Measurements from ENCODE around the gene DRC7.
"Not testable (repeated sequence)": the region's sequence is repeated elsewhere in the genome, so short reads cannot be mapped to it uniquely, and the experiment has no call there.

The DRC7 gene

GRCh38 chr16:57697896-57698537, 3.4 kb downstream of the DRC7 start:
- no peak for DNase-seq

- DNase-seq: no peak
These were observed 4.3 kb downstream of the DRC7 start for GRCh38 chr16:57698812-57699405.

DNA sequence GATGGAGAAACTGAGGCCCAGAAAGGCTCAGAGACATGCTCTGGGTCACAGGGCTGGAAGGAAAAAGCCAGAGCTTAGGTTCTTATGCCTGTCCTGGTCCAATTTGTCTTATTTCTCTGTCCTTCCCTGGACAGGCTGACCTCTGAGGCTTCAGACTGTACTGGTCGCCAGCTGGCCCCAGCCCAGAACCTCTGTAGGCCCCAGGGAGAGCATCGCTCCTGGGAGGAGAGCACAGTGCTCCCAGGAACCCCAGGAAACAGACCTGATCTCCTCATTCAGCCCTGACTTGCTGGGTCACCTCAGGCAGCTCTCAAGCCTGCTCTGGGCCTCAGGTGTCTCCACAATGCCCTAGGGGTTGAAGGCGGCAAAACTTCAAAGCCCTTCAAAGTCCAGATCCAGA, 4.9 kb downstream of the DRC7 start:
- DNase-seq: no peak

GRCh38 chr16:57699899-57700298, 5.3 kb downstream of the DRC7 start:
- no peak for DNase-seq

DNA sequence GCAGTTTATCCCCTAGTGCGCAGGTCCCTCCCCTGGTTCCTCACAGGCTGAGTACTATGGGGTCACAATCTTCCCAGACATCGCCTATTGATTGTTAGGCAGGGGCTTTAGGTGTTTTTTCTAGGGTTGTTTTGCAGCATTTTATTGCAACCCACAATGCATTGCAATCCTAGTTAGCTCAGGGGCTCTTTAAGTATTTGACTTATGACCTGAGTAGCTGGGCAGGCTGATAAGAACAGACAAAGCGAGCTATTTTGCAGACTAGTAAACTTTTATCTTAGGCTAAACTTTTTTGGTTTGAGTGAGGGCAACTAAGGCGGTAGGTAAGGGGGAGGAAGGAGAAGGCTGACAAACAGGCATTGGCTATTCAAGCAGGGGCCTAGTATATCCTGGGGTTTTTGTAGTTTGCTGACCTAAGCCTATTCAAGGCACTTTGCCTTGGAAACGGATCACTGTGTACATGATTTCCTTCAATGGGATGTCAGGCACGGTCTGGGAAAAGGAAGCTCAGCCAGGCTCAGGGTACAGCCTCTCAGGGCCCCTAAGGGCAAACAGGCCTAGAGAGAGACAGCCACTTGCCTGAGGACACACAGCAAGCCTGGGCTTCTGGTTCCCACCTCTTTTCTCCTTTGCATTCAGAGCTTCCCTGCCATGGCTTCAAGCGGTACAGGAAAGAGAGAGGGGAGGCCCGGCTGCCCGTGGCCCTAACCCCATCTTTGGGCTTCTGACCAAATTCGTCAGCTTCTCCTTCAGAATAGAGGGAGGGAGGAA, 6.4 kb downstream of the DRC7 start:
- DNase-seq: no peak

DNA sequence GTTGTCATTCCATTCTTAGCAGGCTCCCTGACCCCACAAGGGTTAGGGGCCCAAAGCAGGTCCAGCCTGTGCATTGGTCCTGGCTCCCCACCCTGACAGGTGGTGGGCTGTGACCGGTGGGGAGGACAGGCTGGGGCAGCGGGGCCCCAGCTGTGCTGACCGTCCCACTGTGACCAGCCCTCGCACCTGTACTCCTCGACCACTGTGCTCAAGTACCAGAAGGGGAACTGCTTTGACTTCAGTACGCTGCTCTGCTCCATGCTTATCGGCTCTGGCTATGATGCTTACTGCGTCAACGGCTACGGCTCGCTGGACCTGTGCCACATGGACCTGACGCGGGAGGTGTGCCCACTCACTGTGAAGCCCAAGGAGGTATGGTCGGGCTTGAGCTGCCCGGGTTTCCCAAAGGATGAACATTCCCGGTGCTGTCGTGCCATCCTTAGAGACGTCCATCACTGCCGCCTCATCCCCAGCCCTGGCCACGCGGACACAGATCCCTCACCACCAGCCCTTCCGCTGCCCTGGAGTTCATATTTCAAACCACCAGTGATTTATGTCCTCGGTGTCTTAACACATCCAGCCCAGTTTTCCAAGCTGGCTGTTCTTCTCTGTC, 7.3 kb downstream of the DRC7 start:
- DNase-seq: no peak

DNA sequence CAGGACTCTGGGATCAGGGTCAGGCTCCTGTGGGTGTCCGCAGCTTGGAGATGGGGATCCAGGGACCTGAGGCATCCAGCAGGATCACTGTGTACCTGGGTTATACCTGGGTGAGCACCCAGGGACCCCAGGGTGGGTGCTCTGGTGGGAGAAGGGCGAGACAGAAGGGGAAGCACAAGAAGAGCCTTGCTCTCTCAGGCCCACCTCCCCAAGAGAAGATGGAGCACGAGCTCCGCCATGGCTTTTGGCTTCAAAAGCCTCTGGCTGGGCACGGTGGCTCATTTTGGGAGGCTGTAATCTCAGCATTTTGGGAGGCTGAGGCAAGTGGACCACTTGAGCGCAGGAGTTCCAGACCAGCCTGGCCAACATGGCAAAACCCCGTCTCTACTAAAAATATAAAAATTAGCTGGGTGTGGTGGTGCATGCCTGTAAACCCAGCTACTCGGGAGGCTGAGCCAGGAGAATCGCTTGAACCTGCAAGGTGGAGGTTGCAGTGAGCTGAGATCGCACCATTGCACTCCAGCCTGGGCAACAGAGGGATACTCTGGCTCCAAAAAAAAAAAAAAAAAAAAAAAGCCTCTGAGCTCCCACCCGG, 8.9 kb downstream of the DRC7 start:
- no peak for DNase-seq

DNA sequence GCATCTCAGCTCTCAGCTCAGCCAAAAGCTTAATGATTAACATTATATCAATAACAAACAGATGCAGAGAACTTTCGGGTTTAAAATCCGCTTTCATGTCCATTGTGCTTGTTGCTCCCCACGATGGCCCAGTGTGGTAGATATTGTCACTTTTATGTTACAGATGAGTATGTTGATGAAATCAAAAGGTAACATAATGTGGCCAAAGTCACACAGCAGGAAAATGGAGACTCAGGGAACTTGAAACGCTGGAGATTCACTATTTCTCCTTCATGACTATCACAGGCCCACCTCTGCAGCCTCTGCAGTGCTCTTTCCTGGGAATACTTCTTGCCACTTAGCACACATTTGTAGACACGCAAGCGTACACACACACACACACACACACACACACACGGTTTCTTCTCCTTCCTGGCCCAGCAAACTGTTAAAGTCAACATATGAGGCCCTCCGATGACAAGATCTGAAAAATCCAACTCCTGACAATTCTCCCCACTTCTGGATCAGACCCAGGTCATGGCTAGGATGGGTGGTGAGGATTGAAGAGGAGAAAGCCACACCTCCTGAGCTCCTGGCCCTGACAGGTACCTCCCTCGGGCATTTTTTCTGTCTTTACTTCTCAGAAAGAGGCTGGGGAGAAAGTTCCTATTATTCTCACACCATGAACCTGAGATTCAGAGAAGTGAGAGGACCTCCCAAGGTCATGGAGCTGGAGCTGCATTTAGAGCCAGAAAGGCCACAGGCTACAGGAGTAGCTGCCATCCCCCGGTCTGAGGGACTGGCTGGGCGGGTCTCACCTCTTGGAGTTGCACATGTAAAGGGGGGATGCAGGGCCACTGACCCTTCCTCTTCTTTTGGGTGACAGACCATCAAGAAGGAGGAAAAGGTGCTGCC, 9.7 kb downstream of the DRC7 start:
- DNase-seq: no peak

DNA sequence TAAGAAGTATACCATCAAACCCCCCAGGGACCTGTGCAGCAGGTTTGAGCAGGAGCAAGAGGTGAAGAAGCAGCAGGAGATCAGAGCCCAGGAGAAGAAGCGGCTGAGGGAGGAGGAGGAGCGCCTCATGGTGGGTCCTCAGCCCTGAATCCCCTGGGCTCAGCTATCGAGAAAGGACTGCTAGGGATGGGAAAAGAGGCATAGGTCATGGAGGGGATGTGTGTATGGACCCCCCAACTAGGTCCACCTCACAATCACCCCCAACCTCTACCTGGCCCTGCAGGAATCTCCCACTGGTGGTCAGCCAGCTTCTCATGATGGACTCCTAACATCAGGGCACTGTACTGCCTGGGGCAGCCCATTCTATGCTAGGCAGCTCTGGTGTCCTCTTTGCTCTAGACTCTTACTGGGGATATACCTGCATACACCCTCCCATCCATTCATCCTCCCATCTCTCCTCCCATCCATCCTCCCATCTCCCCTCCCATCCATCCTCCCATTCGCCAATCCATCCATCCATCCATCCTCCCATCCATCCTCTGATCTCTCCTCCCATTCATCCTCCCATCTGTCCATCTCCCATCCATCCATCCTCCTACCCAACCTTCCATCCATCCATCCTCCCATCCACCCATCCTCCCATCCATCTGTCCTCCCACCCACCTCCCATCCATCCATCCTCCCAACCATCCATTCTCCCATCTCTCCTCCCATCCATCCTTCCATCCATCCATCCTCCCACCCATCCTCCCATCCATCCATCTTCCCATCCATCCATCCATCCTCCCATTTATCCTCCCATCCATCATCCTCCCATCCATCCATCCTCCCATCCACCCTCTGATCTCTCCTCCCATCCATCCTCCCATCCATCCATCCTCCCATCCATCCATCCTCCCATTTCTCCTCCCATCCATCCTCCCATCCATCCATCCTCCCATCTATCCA, 10.6 kb downstream of the DRC7 start:
- no peak for DNase-seq

DNA sequence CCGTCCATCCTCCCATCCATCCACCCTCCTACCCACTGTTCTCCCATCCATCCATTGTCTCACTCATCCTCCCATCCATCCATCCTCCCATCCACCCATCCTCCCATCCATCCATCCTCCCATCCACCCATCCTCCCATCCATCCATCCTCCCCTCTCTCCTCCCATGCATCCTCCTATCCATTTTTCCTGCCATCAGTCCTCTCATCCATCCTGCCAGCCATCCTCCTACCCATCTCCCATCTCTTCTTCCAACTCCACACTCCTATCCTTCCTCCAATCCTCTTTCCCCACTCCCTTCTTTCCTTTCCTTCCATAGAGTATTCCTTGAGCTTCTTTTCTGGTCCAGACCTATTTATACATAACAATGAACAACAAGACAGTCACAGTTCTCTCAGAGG, 12.1 kb downstream of the DRC7 start:
- DNase-seq: no peak

DNA sequence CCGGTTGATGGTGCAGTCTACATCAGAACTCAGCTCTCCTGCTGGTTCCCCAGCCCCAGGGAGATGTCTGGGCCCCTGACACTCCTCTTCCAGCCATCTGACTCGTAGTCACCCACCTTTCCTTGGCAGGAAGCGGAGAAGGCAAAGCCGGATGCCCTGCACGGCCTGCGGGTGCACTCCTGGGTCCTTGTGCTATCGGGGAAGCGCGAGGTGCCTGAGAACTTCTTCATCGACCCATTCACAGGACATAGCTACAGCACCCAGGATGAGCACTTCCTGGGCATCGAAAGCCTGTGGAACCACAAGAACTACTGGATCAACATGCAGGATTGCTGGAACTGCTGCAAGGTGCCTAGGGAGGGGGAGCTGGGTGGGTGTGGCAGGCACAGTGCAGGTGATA, 12.7 kb downstream of the DRC7 start:
- DNase-seq: no peak

- no peak for DNase-seq
These were observed 13.6 kb downstream of the DRC7 start for GRCh38 chr16:57708168-57708567.

DNA sequence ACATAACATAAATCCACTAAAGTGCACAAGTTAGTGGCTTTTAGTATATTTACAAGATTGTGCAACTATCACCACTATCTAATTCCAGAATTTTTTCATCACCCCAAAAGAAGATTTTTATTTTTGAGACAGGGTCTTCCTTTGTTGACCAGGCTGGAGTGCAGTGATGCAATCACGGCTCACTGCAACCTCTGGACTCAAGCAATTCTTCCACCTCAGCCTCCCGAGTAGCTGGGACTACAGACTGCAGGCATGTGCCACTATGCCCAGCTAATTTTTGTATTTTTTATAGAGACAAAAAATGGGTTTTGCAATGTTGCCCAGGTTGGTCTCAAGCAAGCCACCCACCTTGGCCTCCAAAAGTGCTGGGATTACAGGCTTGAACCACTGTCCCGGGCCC, 15.1 kb downstream of the DRC7 start:
- no peak for DNase-seq

- DNase-seq: no peak
These were observed 16.7 kb downstream of the DRC7 start for GRCh38 chr16:57711346-57711745.

DNA sequence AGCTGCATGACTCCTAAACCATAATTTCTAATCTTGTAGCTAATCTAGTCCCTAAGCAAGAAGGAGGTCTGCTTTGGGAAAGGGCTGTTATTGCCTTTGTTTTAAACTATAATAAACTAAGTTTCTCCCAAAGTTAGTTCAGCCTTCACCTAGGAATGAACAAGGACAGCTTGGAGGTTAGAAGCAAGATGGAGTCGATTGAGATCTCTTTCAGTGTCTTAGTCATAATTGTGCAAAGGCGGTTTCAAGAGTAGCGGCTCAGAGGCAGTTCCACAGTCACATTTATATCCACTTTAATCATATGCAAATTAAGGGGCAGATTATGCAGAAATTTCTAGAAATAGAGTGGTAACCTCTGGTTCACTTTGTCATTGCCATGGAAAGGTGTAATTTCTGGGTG, 17.4 kb downstream of the DRC7 start:
- no peak for DNase-seq

GRCh38 chr16:57712569-57712968, 18.0 kb downstream of the DRC7 start:
- not testable (repeated sequence) for DNase-seq

DNA sequence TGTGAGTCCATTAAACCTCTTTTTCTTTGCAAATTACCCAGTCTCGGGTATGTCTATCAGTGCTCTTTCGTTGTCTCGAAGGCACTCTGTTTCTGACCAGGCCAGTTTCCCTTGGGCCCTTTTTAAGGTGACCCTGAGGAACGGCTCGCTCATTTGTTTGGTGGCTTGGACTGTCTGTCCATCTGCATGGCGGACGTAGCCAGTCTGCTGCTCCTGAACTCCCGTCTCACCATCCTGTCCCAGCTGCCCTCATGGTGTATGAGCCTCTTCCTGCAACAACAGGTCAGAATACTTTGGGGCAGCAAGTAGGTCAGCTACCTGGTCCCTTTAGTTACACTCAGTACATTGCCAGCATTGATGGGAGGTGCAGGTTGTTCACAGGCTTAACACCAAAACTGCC, 19.0 kb downstream of the DRC7 start:
- no peak for DNase-seq

- DNase-seq: no peak
These were observed 19.4 kb downstream of the DRC7 start for GRCh38 chr16:57714047-57714446.

DNA sequence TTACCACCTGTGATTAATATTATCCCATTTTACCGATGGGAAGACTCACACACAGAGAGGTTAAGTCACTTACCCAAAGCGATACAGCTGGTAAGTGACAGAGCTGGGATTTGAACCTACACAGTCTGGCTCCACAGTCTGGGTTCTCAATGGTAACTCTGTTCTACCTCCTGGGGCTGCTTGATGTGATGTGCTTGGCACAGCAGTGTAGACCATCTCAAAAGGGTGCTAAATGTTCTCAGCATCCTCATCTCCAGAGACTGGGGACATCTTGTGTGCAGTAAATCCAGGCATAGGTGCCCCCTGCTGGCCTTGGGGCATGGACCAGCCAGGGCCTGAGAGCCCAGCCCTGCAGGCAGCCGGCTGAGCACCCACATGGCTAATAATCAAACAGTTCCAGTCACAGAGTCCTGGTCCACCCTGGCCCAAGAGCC, 25.6 kb downstream of the DRC7 start:
- peak in 1 of 4 experiments; percentile 6 for DNase-seq

DNA sequence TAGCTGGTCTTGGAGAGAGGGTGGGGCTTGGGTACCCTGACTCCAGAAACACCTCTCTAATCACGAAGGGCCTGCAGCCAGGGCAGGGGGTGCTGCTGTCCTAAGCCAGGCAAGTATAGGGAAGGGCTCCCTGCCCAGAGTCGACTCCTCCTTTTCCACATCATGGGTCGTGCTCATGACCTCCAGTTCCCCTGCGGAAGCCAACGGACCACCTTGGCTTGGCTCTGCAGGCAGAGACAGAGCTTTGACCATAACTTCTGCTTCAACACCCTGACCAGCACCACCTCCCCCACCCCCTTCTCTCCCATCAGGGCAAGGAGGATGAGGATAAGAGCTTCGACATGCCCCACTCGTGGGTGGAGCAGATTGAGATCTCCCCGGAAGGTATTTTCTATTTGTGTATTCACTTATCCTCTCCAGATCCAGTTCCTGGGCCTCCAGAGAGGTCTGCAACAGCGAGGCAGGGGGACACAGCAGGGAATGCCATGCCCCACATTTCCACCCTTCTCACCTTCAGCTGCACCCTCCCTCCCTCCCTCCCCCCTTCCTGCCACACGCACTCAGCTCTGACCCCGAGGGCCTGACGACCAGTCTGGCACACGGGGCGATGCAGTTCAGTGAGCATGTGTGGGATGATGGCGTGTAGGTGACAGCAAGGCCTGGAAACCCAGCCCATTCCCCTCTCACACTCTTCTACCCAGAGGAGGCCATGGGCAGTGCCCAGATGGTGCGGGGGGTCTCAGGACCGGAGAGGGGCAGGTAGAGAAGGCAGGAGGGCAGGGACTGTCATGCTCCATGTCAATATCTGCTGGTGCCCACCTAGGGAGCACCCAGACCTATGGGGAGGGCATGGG, 27.0 kb downstream of the DRC7 start:
- DNase-seq: no peak
